D341Med (cell line): ENCODE data around the gene NCK1.

Experiments used
- DNase-seq: peaks from one replicate; pipeline ENCODE4 v3.0.0; 2012; ENCODE audit warnings: low spot score

Gene NCK1

DNA sequence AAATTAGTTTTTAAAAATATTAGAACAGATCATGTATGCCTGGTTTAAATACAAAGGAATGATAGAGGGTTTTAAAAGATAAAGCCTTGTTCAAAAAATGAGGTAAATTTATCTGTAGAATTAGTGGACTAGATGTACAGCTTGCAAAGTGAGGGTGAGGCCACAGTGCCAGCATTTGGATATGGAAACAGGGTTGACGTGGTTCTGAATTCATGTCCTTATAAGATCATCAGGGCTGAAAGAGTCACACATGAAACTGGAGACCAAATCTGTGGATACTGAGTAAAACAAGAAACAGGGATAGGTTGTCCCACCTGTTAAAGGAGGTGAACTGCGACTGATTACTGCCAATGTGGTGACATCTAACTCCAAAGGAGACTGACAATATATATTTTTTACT lies 46.3 kb downstream of the NCK1 start:
- no peak for DNase-seq

DNA sequence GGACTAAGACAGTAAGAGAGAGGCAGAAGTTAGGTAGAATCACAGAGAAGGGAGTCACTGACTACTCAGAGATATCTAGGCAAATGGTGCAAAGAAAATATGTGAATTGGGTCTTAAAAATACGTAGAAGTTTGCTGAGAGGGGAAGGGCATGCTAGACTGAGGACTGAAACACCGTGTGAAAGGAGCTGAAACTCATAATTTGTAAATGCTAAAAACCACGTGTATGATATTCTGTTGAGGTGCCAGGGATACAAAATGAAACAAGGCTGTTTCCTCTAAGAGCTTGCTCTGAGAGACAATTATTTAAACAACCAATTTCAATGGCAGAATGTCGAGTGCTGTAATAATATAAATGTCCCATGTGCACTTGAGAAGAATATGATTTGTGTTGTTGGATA lies 47.2 kb downstream of the NCK1 start:
- DNase-seq, result no peak

DNA sequence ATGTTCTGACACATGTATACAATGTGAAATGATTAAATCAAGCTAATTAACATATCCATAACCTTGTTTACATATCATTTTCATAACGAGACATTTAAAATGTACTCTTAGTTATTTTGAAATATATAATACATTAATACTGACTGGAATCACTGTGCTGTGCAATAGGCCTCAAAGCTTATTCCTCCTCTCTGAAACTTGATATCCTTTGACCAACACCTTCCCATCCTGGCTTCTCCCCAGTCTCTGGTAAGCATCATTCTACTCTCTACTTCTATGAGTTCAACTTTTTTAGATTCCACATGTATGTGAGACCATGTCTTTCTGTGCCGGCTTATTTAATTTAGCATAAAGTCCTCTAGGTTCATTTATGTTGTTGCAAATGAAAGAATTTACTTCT lies 48.7 kb downstream of the NCK1 start:
- DNase-seq, result no peak

DNA sequence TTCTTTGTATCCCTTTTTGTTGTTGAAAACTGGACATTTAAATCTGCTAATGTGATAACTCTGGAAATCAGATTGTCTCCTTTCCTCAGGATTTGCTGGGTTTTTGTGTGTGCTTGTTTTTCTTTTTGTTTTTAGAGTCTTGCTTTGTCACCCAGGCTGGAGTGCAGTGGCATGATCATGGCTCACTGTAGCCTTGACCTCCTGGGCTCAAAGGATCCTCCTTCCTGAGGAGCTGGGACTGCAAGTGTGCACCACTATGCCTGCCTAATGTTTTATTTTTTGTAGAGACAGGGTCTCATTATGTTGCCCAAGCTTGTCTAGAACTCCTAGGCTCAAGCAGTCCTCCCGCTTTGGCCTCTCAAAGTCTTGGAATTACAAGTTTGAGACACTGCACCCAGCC lies 51.2 kb downstream of the NCK1 start:
- no peak for DNase-seq

DNA sequence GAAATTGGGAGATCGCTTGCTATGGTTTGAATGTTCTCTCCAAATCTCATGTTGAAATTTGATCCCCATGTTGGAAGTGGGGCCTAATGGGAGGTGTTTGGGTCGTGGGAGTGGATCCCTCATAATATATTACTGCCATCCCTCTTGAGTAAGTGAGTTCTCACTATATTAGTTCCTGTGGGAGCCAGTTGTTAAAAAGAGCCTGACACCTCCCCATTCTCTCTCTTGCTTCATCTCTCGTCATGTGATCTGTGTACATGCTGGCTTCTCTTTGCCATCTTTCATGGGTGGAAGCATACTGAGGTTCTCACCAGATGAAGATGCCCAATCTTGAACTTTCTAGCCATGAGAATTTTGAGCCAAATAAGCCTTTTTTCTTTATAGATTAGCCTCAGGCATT lies 52.7 kb downstream of the NCK1 start:
- DNase-seq, result no peak

DNA sequence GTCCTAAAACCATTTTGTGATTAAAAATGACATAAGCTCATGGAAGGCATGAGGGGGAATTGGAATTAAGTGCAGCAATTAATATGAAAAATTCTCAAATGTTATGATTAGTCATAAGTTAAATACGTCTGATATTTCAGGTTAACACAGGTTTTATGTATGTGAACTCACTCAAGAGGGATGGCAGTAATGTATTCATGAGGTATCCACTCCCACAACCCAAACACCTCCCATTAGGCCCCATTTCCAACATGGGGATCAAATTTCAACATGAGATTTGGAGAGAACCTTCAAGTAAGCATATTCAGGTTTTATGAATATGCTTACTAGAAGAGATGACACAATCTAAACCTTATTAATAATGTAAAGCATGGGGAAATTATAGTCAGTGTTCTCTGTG lies 54.2 kb downstream of the NCK1 start:
- DNase-seq, result no peak

DNA sequence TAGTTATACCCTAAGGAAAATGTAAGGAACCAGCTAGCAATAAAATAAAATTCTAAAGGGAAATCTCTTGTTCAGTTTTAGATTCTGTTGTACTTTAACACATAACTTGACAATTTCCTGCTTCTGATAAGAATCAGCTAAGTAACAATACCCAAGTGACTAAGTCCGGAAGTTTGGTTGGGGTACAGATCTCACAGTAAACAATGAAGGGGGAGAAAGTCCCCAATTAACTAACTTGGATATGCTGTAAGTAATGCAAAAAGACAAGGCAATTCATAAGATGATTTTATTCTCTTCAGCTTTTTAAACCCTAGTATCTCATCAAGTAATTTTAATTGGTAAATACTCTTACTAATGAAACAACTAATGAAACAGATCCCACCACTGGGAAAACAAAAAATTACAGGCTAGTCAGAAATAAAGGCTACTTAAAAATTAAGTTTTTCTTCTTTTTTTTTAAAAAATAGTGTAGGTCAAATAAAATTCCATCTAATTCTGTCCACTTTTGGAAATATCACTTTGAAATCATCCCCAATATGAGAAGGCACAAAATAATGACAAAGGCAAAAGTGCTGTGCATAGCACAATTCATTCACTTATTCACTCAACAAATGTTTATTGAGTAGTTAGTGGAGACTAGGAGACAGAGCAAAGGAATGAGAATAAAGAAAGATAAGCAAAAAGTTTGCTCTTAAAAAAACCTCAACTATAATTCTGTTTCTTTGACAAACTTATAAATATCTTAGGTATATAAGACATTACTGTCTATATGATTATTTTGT lies 58.0 kb downstream of the NCK1 start:
- no peak for DNase-seq

DNA sequence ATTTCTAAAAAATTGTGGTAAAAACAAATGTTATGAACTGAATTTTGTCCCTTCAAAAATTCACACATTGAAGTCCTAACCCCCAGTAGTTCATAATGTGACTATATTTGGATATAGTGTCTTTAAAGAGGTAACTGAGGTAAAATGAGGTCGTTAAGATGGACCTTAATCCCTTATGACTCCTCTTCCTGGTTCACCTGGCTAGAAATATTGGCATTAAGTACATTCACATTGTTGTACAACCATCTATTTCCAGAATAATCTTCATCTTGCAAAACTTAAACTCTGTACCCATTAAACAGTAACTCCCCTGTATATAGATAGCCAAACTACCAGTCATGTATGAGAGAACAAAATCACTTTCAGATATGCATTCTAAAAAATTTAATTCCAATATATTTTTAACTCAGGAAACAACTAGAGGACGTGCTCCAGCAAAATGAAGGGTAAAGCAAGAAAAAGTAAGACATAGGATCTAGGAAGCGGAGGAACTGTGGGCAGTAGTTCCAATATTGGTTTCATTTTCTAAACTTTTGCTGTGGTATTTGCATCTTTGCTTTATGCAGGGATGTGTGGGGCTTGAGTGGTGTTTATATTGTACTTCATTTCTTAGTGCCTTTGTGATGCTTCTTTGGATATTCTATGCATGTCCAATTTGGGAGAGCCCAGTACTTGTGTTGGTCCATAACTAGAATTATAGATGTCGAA lies 59.0 kb downstream of the NCK1 start:
- DNase-seq, result no peak

DNA sequence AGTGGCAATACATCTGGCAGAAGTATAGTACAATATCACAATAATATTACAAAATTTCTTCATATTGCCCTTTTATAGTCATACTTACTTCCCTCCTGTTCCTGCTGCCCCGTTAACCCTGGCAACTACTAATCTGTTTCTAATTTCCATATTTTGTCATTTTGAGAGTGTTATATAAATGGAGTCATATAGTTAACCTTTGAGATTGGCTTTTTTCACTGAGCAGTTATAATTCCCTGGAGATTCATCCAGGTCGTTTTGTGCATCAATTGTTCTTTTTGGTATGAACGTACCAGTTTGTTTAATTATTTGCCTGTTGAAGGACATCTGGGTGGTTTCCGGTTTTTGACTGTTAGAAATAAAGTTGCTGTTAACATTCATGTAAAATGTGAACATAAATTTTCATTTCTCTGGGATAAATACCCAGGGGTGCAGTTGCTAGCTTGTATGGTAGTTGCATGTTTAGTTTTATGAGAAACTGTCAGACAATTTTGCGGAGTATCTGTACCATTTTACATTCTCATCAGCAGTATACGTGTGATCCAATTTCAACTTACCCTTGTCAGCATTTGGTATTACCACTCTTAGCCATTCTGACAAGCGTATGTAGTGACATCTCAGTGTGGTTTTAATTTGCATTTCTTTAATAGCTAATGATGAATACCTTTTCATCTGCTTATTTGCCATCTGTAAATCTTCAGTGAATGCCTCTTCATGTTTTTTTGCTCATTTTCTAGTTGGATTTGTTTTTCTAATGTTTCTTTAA lies 63.6 kb downstream of the NCK1 start:
- DNase-seq, result no peak

DNA sequence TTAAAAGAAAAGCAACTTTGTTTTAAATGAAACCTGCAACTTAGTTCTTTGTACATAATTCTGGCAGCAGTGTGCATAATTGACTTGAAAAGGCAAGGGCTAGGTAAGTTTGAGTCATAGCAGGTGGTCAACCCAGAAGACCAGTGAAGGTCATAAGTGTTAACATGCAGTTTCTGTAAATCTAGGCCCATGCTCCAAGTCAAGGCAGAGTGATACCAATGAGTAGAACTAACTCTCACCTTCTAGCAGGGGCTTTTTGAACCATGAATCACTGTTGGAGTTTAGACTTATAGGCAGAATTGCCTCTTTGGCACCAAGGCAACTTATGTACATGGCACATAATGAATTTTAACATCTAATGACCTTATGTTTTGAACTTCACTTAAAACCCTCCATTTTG lies 66.2 kb downstream of the NCK1 start:
- DNase-seq, result no peak

DNA sequence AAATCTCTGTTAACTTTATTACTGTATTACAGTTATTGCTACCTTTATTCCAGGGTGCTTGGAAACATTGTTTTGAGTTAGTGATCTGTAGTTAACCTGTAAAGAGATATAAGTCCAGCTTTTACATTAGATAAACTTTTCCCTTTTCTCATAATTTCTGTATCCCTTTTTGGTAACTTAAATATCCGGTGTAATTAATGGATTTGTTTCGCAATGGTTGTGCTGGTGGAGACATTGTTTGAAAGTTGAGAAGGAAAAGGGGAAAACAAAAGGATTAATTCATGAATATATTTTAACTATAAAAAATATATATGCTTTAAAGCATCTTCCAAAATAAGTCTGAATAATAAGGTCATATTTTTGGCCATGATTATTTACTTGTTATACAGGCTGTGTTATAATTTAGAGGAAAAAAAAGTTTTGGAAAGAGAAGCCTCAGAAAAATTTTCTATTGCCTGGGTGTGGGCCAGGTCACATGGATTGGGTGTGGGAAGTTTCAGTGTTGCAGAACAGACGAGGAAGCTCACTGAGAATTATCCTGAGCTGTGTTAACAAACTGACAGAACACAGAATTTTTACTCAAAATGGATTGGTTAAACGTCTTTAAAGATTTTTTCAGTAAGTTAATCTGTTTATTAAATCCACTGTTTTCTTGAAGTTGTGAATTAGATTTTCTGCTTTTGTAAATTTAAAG lies 68.1 kb downstream of the NCK1 start:
- DNase-seq, result no peak

DNA sequence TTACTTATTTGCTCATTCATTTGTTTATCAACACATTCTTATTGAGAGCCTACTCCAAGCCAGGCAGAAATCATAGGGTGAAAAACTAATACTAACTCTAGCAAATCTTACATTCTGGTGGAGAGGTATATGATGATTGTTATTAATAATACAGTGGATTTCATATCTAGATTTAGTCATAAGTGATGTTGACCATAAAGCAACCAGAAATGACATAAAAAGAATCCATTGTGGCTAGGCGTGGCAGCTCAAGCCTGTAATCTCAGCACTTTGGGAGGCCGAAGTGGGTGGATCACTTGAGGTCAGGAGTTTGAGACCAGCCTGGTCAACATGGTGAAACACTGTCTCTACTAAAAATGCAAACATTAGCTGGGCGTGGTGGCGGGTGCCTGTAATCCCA lies 69.6 kb downstream of the NCK1 start:
- DNase-seq, result no peak

DNA sequence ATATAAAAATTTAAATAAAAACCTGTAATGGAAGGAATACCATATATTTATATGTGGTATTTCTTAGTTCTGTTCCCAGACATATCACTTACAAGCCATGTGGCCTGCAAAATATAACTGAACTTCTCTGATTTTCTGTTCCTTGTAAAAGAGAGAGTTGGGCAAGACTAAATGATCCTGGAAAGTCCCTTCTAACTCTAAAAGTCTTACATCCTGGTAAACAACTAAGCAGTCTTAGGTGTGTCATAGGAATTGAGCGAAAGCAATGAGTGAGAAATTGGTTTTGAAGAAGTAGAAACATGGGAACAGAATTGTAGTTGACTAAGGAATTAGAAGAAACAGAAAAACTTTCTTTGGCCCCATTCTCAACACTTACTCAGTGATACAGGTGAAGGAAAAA lies 70.5 kb downstream of the NCK1 start:
- no peak for DNase-seq

DNA sequence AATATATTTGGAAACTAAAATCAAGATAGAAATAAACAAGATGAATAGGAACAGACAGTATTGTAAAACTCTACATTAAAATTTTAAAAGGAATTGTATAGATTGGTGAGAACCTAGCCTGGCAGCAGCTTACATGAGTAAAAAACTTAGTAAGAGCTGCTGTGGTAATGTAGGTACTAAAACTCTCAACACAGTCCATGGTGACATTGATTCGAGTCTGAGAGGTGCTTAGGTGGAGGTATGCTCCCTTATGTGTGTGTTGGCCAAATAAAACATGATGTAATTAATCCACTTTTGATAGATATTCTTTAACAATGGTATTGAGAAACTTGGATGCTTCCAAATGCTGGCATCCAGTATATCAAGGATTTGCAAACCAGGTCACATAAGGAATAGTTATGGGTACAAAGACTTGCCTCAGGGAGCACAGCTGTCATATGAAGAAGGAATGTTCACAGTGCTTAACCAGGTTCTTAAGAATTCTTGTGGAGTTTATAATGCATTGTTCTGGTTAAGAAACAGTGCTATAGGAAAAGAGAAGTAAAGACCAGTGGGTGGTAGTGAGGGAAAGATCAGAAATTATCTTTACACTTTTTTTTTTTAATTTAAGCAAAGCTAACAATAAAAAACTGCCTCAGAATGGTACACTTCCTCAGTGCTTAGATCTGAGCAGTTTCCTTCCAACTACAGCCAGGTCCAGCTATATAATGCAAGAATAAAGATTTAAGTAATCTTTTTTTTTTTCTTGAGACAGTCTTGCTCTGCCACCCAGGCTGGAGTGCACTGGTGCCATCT lies 71.2 kb downstream of the NCK1 start:
- no peak for DNase-seq

DNA sequence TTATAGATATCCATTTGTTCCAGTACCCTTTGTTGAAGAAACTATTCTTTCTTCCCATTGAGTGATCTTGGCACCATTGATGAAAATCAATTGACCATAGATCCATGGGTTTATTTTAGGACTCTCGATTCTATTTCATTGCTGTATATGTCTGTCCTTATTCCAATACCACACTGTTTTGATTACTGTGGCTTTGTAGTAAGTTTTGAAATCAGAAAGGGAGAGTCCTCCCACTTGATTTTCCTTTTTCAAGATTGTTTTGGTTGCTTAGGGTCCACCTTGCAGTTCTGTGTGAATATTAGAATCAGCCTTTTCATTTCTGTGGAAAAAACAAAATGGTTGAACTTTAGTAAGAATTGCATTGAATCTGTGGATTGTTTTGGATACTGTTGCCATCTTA lies 75.2 kb downstream of the NCK1 start:
- DNase-seq, result no peak

DNA sequence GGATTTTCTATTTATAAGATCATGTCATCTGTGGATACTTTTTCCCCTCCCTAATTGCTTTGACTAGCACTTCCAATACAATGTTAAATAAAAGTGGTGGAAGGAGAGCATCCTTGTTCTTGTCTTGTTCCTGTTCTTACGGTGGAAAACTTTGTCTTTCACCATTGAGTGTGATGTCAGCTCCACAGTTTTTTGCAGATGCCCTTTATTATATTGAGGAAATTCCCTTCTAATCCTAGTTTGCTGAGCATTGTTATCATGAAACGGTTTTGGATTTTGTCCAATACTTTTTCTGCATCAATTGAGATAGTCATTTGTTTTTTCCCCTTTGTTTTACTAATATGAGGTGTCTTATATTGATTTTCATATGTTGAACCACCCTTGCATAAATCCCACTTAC lies 75.8 kb downstream of the NCK1 start:
- no peak for DNase-seq

DNA sequence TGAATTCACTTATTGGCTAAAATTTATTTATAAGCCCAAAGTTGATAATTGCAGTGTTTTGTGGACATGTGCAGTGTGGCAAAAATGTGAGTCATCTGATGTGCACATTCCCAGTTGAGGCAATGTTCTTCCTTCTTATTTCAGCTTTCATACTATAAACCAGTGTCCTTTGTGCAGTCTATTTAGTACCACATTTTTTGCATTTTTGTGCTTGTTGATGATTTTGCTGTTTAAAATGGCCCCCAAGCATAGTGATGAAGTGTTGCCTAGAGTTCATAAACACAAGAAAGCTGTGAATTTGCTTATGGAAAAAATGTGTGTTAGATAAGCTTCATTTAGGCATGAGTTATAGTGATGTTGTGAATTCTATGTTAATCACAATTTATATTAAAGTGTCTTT lies 76.3 kb downstream of the NCK1 start:
- no peak for DNase-seq

DNA sequence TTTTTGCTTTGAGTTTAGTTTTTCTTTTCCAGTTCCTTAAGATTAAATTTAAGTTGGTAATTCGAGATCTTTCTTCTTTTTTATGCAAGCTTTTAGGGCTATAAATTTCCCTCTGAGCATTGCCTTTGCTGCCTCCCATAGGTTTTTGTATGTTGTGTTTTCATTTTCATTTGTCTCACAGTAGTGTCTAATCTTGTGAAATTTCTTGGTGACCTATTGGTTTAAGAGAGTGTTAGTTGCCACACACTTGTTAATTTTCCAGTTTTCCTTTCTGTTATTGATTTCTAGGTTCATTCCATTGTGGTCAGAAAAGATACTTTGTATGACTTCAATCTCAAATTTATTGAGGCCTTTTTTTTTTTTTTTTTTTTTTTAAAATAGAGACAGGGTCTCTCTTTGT lies 77.5 kb downstream of the NCK1 start:
- DNase-seq, result no peak

DNA sequence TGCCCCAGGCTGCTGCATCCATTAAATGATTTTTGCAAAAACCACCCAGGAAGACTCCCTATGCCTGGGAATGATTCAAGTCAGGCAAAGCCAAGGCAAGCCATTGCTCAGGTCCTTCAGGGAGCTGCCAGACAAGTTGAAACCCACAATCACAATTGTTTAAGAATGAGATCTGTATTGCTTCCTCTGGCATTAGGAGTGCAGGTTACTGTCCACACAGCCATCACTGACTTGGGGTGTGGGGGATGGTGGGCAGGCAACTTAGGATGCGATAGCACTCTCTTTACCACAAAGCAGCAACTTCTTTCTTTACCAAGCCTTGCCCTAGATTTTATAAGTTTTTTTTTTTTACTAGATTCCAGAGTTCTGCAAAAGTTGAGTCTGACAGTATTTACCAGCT lies 80.8 kb downstream of the NCK1 start:
- no peak for DNase-seq

DNA sequence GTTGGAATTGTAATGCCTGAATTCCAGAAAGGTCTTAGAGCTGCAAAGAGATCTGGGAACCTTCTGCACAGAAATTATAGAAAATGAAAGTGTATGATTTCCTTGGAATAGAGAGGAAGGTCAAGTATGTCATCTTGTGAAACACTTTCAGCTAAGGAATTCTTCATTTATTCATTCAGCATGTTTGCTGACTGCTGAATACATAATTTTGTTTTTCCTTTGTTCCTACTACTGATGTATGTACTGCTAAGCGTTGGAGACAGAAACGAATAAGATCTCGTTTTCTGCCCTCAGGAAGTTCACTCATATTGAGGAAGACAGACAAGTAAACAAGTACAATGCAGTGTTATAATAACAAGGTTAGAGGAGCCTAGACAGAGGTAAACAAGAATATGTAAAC lies 81.4 kb downstream of the NCK1 start:
- DNase-seq, result no peak

DNA sequence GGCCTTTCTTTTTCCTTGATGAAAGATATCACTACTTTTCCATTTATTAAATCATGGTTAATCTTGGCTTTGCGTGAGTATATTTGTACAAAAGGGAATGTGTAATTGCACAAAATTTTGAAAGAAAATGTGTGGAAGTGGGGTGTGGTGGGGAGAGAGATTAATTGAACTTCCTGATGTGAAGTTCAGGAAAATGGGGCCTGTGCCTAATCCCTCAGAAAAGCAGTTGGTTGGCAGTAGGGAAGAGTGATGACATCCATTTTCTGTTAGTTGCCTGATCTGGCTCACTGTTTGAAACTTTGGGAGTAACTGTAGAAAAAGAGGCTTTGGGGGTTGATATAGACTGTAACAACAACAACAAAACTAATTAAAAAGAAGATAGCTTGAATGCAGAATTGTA lies 85.0 kb downstream of the NCK1 start:
- DNase-seq, result no peak

DNA sequence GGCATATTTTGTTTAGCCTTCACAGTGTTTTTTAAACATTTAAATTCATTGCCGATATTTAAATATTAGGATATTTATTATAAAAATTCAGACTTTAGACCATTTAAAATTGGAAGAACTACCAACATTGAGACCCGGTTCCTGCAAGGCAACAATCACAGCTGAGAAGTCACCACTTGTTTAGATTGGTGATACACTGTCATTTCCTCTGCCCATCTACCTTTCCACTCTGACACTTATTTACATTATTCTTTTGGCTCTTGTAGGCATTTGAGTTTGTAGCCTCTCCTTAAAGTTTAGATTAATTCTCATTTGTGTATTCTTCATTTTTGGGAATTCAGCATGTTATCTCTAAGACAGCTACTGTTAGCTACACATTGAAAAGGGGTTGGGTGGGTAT lies 85.5 kb downstream of the NCK1 start:
- no peak for DNase-seq
